PFSK-1 (cell line): ENCODE data around the gene KIR2DL3.
"Not testable (repeated sequence)": the region's sequence is repeated elsewhere in the genome, so short reads cannot be mapped to it uniquely, and the experiment has no call there.

Source experiments
- POLR2AphosphoS5 ChIP-seq: IDR thresholded peaks from 2 replicates; pipeline ENCODE4 v1.6.1; 2012; ENCODE audit warnings: low read depth, mild to moderate bottlenecking, control low read depth, low read length, moderate library complexity
- SIN3A ChIP-seq: IDR thresholded peaks from 2 replicates; pipeline ENCODE4 v1.6.1; 2012; ENCODE audit warnings: mild to moderate bottlenecking, low read length, moderate library complexity, borderline replicate concordance; ENCODE audit not compliant: insufficient read depth
- TAF1 ChIP-seq: IDR thresholded peaks from 2 replicates; pipeline ENCODE4 v1.6.1; 2012; ENCODE audit warnings: low read length, control low read depth, borderline replicate concordance; ENCODE audit not compliant: insufficient read depth
- TF ChIP-seq, protein P1 (sequence below), 2 experiments: IDR thresholded peaks; 2 replicates each; pipeline versions ENCODE4 v1.6.1 to v1.8.0; 2011 to 2012; ENCODE audit warnings: low read depth in 2 of 2, low read length in 2 of 2, control low read depth in 1 of 2, inconsistent platforms in 1 of 2, mild to moderate bottlenecking in 1 of 2, moderate library complexity in 1 of 2; ENCODE audit not compliant: insufficient read depth in 1 of 2

DNA sequence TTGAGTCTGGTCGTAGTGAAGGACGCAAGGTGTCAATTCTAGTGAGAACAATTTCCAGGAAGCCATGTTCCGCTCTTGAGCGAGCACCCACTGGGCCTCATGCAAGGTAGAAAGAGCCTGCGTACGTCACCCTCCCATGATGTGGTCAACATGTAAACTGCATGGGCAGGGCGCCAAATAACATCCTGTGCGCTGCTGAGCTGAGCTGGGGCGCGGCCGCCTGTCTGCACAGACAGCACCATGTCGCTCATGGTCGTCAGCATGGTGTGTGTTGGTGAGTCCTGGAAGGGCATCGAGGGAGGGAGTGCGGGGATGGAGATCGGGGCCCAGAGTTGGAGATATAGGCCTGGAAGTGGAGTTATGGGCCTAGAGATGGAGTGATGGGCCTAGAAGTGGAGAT lies at the start of gene KIR2DL3:
- not testable (repeated sequence) for TF ChIP-seq POLR2AphosphoS5, TAF1, SIN3A
- TF ChIP-seq, protein P1, sequence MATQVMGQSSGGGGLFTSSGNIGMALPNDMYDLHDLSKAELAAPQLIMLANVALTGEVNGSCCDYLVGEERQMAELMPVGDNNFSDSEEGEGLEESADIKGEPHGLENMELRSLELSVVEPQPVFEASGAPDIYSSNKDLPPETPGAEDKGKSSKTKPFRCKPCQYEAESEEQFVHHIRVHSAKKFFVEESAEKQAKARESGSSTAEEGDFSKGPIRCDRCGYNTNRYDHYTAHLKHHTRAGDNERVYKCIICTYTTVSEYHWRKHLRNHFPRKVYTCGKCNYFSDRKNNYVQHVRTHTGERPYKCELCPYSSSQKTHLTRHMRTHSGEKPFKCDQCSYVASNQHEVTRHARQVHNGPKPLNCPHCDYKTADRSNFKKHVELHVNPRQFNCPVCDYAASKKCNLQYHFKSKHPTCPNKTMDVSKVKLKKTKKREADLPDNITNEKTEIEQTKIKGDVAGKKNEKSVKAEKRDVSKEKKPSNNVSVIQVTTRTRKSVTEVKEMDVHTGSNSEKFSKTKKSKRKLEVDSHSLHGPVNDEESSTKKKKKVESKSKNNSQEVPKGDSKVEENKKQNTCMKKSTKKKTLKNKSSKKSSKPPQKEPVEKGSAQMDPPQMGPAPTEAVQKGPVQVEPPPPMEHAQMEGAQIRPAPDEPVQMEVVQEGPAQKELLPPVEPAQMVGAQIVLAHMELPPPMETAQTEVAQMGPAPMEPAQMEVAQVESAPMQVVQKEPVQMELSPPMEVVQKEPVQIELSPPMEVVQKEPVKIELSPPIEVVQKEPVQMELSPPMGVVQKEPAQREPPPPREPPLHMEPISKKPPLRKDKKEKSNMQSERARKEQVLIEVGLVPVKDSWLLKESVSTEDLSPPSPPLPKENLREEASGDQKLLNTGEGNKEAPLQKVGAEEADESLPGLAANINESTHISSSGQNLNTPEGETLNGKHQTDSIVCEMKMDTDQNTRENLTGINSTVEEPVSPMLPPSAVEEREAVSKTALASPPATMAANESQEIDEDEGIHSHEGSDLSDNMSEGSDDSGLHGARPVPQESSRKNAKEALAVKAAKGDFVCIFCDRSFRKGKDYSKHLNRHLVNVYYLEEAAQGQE (IDR thresholded peaks at IDR 0.05; ENCODE audit: insufficient read depth in 1 of 2, low read depth in 2 of 2, low read length in 2 of 2), result not testable (repeated sequence)
